GM18907 (cell line): ENCODE data around the gene SKAP1.

Experiments used
- ATAC-seq: cut with Tn5 transposase; IDR thresholded peaks from one replicate; pipeline ENCODE4 v1.9.1; 2021; ENCODE audit warnings: mild to moderate bottlenecking, moderate library complexity; ENCODE audit not compliant: unreplicated experiment

The SKAP1 gene

DNA sequence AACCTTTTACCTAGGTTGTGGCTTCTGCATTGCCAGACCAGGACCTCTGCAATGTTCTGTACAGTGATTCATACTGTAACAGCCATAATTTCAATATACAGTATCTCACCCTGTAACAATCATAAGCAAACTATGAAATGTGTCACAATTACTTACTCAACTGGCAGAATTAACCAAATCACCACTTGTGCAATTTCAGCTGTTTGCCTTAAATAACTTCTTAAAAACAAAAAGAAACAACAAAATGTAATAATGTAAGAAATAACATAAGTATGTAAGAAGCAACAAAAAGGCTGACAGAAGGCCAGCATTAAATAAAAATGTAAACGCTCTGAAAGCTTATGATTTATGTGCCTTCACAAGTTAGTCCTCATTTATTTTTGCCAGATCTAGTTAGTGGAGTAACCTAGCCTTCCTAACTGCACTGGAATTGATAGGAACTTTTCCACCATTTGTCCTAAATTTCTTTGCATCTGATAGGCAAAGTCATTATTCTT lies 96.9 kb downstream of the SKAP1 start:
- ATAC-seq: no peak

DNA sequence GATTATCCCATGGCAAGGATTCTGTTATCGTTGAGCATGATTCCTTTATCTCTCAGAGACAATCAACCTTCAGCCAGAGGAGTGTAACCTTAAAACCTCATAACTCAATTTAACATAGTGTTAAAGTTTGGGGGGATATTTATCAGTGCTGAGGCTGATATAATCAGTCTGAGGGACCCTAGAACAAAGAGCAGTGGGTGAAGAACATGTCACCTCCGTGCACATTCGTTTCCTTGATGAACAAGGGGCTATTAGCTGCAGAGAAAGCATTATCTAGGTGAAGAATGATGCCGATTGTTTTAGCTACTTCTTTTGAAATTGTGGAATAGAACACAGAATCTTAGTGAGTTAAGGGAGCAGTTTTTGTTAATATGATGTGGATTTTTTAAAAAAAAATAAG lies 99.1 kb downstream of the SKAP1 start:
- no peak for ATAC-seq

DNA sequence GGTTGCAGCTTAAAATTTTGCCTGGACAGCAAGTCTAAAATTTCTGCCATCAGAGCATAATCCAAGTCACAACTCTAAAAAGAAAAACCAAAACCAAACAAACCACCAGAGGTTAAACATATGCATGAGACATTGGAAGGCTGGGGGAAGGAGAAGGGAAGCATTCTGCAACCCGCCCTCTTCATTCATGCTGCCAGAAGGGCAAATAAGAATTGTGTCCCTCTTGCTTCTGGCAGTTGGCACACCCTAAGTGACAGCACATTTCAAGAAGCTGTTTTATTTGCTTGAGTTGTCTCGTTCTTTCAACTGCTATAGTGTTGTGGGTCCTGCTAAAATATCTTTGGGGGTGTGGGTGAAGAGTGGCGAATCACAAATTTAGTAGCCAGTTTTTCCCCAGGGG lies 99.6 kb downstream of the SKAP1 start:
- ATAC-seq: no peak

DNA sequence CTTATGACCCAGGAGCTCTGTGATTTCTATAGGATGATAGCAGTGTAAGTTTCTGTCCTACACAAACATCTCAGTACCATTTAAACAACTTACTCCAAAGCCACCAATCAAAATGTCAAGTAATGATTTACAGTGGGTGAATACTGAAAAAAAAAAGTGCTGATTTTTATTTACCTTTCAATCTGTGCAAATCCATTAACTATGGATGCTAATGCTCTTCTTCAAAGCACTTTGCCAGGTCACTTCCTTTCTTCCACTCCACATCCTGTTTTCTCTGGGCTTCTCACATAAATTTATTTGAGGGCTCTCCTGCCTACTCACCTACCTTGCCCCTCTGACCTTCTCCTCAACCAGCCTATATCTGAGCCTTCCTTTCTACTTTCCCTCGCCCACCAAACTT lies 101.6 kb downstream of the SKAP1 start:
- no peak for ATAC-seq

DNA sequence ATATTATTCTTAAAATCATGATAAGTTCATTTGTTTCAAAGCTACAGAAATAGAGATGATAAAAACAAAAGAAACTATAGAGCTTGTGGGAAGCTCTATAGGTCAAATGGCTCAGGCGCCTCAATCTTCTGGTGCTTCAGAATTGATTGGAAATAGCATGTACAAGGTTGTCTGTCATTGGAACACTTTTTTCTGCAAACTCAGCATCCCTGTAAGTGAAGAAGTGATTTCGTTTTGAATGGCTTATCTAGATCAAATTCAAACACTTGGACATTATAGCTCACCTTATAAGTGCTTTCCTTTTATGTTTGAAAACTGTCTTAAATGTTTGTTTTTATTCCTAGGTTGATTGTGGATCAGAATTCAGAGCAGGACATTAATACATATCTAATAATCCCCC lies 103.7 kb downstream of the SKAP1 start:
- no peak for ATAC-seq

DNA sequence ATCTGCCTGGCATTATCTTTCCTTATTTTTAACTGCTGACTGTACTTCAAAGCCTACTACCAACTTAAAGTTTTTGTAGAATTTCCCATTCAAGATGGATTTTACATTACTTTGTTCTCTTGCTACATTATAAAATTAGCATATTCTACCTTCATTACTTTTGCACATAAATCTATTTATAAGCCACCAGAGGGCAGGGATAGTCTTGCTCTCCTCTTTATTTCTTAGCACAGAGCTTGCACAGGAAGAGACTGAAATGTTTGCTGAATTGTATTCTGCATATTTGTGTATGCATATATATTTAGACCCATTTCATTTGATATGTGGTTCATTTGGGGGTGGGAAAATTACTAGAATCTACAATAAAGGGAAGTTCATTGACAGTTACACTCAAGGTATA lies 108.0 kb downstream of the SKAP1 start:
- ATAC-seq: no peak

DNA sequence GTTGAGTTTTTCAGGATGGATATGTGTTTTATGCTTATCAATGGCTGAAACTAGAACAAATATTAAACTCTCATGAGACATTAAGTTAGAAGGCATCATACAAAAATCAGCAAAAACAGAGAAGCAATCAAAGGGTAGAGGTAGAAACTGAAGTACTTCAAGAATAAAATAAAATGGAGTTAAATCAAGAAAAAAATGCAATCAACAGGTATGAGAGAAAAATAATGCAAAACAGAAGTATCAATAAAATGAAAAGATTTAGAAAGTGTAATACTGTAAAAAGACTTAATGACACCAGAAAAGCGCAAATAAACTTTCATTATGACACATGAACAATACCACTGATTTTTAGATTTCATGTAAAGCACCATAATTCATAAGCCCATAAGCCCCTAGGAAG lies 112.3 kb downstream of the SKAP1 start:
- ATAC-seq: no peak

DNA sequence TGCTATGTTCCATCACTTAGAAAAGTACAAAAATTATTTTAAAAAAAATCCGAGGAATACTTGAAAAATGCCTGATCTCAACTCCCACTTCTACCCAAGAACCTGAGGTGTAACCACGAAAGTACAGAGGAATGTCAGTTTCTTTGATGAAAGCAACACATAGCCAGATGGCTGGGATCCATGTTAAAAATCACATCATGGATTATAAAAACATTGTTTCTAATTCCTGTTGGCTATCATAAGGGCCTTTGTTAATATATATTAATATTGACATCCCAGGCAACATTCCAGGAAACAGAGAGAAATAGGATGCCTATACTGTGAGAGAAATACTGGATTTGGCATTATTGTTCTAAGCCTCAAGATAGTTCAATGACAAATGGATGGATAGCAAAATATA lies 115.3 kb downstream of the SKAP1 start:
- ATAC-seq: no peak

DNA sequence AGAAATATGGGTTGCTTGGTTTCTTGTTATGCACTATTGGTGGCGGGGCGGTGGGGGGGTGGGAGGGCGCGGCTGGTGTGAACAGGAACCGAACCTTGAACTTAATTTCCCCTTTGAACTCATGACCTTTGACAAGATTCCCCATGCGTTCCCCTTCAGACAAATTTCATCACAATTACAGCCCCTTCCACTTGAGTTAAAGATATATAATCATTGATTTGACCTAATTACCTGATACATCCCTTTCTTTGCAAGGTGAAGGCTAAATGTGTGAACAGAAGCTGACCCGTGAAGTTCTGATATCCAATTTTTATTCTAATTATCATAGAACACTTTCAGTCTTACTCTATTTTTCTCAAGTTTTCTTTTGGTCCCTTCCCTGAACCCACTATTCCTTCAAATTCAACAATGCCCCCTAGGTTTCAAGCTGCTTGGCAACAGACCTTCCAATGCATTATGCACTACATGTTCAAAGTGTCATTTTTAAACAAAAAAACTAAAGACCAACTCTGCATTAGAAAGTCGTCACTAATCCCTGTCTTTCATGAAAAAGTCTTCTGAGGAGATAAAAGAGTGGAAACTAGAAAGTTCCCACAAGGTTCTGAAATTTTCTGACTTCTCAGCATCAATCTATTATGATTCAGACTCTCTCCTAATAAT lies 116.8 kb downstream of the SKAP1 start:
- no peak for ATAC-seq

DNA sequence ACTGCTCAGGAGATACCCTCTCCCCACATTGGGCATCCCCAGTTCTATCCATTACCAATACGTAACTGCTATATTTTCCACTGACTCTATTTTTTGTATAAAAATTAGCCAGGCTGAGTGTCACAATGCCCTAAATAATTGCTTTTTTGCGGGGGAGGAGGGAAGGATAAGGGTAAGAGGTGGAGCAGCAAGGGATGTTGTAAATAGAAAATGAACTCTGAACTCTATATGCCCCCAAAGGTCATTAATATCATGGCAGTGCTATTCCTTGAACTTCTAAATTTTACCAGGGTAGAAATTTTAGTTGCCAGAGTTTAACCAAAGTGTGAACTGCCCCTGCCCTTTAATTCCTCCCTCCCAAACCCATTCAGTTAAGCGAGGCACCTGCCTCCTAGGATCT lies 118.7 kb downstream of the SKAP1 start:
- ATAC-seq: no peak

DNA sequence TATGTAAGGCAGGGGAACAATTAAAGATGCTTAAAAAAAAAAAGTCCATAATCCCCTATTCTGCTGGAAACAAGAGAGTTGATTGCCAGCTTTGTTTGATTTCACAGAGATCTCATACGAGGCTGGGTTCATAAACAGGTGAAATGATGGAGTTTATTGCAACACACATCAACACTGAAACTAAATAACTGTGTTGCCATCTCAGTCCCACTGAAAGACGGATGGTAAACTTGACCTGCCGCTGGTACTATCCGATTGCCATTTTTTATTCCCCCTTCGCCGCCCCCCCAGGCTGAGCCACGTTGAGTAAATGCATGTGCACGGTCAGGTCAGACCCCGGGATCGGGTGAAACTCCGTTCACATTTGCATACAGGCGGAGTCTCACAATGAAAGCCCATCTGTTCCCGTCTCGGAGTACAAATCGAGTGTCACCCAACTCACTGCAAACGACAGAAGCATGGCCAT lies 119.2 kb downstream of the SKAP1 start:
- no peak for ATAC-seq

DNA sequence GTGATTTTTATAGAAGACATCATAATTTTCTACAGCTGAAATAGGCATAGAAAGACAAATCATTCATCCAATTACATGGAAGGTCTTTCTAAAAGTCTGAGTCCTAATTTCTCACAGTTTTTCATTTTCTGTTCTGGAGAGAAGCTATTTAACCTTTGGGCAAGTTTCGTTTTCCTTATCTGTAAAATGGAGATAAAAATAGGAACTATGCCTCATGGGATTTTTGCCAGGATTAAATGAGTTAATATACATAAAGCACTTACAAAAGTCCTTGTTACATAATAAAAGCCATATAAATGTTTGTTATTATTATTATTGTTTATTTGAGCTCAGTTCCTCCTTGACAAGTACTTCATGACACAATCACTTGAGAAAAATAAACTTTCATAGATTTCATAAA lies 121.4 kb downstream of the SKAP1 start:
- ATAC-seq: no peak

DNA sequence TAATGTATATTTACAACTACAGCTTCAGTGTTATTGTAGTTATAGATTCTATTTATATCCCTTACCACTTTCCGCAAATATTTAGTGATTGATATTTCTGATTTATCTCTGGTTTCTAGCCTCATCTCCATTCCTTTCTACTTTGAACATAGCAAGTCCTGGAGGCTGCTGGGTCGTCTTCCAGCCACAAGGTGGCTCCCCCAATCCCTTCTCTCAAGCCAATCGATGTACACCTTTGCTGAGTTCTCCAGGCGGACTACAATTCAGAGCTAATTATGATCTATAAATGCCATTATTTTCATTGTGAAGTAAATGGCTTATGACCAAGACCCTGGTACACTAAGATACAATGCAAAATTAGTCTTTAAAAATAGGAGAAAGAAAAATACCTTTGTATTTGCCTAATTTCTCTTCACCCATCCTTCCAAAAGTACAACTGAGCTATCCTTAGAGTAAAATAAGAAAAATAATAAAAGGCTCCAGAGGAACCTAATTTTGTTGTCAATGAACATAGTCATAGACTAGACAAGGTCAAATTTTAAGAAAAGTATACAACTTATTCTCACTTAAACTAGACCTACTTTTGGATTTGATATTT lies 122.1 kb downstream of the SKAP1 start:
- no peak for ATAC-seq

DNA sequence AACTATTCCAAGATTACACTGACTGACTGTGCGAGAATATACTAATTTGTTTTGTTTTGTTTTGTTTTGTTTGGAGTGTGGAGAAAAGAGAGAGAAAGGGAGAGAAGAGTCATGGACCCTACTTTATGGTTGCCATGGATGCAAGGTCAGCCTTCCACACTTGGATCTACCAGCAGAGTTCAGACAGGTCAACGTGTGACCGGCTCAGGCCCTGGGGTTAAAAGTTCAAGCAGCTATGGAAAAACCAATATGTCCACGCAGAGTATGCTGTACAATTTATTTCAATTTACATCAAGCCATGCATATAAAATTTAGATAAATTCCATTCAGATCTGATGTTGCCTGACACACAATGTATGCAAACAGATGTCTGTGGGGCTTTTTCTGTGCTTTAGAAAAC lies 122.8 kb downstream of the SKAP1 start:
- ATAC-seq: no peak

DNA sequence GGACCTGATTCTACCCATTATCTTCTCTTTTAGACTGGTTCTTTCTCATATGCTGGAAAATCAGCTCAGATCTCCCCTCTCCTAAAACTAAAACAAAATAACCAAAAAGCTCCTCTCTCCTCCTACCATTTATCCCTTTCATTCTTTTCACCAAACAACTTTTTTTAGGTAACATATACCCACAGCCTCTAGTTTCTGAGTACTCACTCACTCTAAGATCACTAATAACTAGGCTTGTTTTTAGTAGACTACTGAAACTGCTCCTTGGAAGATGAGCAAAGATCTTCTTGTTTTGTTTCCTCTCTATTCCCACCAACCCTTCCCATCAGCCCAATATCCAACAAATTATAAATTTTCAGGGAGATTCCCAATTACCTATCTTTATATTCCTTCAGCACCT lies 129.0 kb downstream of the SKAP1 start:
- no peak for ATAC-seq

DNA sequence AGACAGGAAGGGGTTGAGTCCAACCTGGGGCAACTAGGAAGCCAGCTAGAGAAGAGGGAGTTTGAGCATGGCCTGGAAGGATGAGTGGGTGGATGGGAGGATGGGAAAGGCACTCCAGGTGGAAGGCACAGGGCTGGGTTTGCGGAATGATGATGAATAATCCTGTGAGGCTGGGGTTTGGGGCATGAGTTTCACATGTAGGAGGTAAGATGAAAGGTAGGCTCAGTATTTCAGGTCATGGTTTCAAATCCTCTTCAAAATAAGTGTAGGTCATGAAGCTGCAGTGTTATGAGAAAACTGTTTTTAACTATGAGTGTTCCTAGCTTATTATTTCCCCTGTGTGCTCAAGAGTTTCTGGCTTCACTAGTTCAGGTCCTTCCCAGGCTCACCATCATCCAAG lies 130.3 kb downstream of the SKAP1 start:
- no peak for ATAC-seq

DNA sequence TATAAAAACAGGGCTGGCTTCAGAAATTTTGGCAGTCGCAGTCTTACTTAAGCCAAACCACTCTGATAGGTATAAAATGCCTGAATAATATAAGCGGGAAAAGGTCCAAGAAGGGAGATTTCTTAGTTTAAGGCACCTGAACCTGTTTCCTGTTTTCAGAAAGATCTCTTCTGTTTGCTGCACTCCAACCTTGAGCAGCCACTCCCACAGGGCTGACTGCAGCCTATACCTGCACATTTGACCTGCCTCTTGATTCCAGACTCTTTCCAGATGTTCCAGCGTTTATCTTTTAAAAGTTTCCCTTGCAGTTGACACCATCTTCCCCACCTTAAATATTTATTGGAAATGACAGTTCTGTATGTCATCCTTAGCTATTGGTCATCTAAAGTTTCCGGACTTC lies 132.2 kb downstream of the SKAP1 start:
- no peak for ATAC-seq

DNA sequence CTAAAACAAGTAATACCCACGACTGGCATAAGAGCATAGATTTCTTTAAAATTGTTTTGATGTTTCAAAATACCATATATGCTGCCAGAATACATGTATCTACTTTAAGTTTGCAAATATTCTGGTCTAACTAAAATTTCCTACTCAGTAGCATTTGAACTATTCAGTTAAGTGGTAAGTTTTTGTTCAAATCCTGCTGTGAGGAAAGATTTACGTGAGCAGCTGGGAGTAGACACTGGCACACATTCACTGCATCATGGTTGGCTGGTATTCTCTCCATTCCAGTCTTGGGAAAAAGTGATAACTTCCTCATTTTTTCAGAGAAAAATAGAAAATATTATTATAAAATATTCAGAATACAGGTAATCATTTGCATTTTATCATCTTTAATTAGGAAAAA lies 133.6 kb downstream of the SKAP1 start:
- ATAC-seq: no peak

DNA sequence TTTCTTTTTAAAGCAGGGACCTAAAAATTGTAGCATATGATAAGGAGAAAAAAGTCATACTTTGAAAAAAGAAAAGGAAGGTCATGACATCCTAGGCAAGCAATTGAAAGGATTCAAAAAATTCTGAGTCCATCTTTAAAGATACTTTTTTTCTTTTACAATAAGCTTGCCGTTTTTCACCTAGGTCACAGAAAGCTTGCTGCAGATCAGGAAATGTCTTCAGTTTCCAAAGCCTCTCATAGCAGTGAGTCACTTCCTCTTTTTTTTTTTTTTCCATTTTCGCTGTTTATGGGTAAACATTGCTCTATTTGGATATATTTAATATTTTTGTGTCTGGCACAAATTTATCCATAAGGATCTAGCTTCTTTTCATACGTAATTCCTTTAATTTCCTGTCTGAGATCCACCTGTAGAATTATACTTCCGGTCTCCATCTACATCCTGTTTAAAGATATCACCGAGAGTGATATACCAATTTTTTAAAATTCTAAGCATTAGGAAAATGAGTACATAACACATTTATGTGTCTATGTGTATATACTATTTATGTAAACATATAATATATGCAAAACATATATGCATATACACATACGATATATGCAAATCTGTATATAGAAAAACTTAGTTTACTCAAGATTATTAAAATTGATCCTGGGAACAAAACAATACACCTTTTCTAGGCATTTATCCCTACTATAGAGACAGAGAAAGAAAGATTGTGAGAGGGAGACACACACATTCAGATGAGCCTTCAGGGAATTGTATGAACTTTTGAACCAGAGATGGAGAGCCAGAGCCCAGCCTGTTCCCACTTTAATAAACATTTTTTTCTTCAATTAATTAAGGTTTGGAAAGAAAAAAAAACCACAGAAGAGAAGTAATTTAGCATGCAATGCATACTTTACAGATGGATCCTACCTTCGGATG lies 134.4 kb downstream of the SKAP1 start:
- peak; percentile 50 for ATAC-seq

DNA sequence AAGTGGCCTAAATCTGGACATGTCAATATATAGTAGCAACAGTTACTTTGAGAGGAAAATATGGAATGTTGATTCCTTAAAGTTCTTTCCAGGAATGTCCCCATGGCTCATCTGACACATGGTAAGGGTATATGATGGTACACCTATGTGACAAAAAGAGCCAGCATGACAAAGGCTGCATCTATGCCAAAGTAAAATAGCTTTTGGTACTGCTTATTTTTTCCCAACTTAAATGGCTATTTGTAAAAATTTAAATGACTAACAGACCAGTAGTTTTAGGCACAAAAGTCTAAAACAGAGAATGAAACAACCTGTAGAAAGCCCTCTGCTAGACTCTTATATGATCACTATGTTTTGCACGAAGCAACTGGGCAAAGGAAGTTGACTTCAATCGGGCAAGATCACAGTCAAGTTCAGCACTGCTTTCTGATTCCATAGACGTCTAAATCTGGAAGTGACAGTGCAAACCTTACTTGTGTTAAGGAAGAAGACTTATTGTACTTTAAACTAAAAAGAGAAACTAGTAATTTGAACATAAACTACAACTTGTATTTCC lies 135.1 kb downstream of the SKAP1 start:
- ATAC-seq: peak; percentile 34

DNA sequence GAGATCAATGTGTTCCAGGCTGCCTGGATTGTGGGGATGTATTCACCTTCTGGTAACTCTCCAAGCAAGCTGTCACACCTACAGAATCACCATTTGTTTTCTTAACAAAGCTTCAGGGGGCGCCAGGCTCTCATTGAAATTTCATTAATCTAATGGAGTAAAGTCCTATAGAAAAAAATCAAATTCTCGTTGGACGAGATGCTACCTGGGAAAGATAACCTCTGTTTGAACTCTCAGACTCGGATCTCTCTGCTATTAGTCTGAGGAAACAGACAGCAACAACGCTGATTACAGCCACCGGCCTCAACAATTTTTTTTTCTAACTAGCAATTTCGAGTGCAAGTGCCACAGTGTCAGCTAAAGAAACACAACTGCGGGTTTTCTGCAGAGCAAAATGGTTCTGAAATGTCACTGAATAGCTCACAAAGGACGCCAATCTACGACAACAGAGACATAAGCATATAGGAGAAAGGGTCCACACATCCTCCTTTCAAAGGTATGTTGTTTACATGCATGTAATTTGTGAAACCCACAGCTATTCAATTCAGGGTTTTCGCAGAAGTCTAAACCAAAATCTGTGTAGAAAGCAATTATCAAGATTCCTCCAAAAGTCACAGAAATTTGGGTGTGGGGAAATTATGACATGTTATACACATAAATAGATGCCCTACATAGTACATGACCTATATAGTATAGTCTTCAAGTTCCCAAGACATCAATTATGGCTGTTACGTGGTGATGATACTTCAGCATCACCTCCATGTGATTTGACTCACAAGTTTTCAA lies 135.8 kb downstream of the SKAP1 start:
- ATAC-seq: no peak
